Heart right ventricle (tissue), 16 donors: ENCODE data around the gene PUSL1. TPM values are rescaled to one million over a fixed set of nuclear protein-coding genes. Genes with fewer than 3 reads are reported as not detected.
A peak's percentile ranks its signal among the peaks of the same experiment; 100 is the strongest.

Experiments
- ATAC-seq, 8 donors: fragments of 200-7000 bp; cut with Tn5 transposase; one replicate each; pipeline ENCODE4 v1.9.1; 2020; ENCODE audit warnings: mild to moderate bottlenecking in 8 of 8, moderate library complexity in 8 of 8, moderate number of reproducible peaks in 1 of 8
- DNase-seq, 2 donors: peaks; one replicate each; pipeline ENCODE4 v3.0.0-alpha.2; 2020
- H3K27ac ChIP-seq, 10 donors: fragments of 200-600 bp; sonication (generic) in 2 of 10; one replicate each; pipeline versions ENCODE4 v1.5.0 to v1.8.0; 2020 to 2022; ENCODE audit warnings: mild to moderate bottlenecking in 3 of 10
- H3K27me3 ChIP-seq, 7 donors: fragments of 200-600 bp; one replicate each; pipeline ENCODE4 v1.8.0; 2021 to 2022; ENCODE audit warnings: mild to moderate bottlenecking in 2 of 7
- H3K36me3 ChIP-seq, 9 donors: fragments of 200-600 bp; sonication (generic) in 1 of 9; one replicate each; pipeline versions ENCODE4 v1.5.0 to v1.8.0; 2020 to 2022; ENCODE audit warnings: mild to moderate bottlenecking in 2 of 9
- H3K4me1 ChIP-seq, 9 donors: fragments of 200-600 bp; sonication (generic) in 1 of 9; one replicate each; pipeline versions ENCODE4 v1.5.0 to v1.8.0; 2020 to 2022; ENCODE audit warnings: mild to moderate bottlenecking in 4 of 9
- H3K4me3 ChIP-seq, 10 donors: fragments of 200-600 bp; sonication (generic) in 2 of 10; one replicate each; pipeline versions ENCODE4 v1.5.0 to v1.8.0; 2020 to 2022; ENCODE audit warnings: mild to moderate bottlenecking in 7 of 10, moderate library complexity in 2 of 10
- H3K9me3 ChIP-seq, 11 donors: fragments of 200-600 bp in 10 of 11; sonication (generic) in 2 of 11; one replicate each; pipeline versions ENCODE4 v1.5.0 to v1.8.0; 2013 to 2022; ENCODE audit warnings: mild to moderate bottlenecking in 2 of 11, control low read depth in 1 of 11, moderate library complexity in 1 of 11
- CTCF ChIP-seq, 9 donors: fragments of 200-600 bp; sonication (generic) in 2 of 9; IDR thresholded peaks; one replicate each; pipeline versions ENCODE4 v1.5.0 to v1.8.0; 2021 to 2022; ENCODE audit warnings: antibody characterized with exemption in 9 of 9, mild to moderate bottlenecking in 5 of 9, moderate library complexity in 1 of 9
- WGBS, 2 donors: extraction: QIAGEN DNeasy Blood & Tissue Kit; methylation state at CpG; one replicate each; pipeline ENCODE4 v1.1.7; 2013; ENCODE audit warnings: inconsistent platforms in 1 of 2; 5-methylcytosine and 5-hydroxymethylcytosine counted together
- intact Hi-C, 10 donors: fragments of 100-400 bp; cut with DNase I; formaldehyde crosslinking; loops; one replicate each; pipeline versions ENCODE4 v1.11.1 to v1.14.2; 2022
- polyA plus RNA-seq, 2 donors: library from polyadenylated mRNA; stranded (reverse); fragments of 200-250 nt; gene quantifications; one replicate each; pipeline ENCODE4 v1.2.3, GENCODE V29; 2013
- total RNA-seq, 10 donors: library from RNA; stranded (reverse); fragmentation: NEBNext Ultra II Directional in 3 of 10; extraction: Animal tissue kit (Norgen Biotek cat#: 25700) in 3 of 10; gene quantifications; one replicate each; pipeline versions ENCODE4 v1.2.1 to v1.2.4, GENCODE V29; 2021 to 2023
- donor health status: Arrhythmogenic right ventricular cardiomyopathy.
- donor health status: ischemic (EF 13 %, LVEDD 7.1; RV severe dilation, severe dysfunction).
- donor health status: healthy with polysubstance abuse.
- donor health status: DM: no; HTN: yes; CAD: no.
- donor health status: DM: no; HTN: no; CAD: no.
- donor health status: ischemic (EF 25% LVEDD 6.9; RV normal size, moderate dysfunction).
- donor health status: ischemic (EF 25% LVEDD 5.7; RV mildly dilated, moderate dysfunction).
- donor health status: healthy.
- donor health status: DM: yes; HTN: yes; CAD: no.
- donor health status: Ischemic cardiomyopathy.
- donor health status: ischemic (EF 35%, LVEDD 5.7; RV mildly dilated, moderate dysfunction).
- donor health status: nonischemic (EF 11% LVEDD 7.7; RV severe dilation, severe dysfunction).
- donor health status: DM: yes; HTN: yes; CAD: no.
- donor health status: PGD.
- donor health status: ischemic (EF 29% LVEDD 5.4; RV normal size, mild dysfunction).
- donor health status: nonischemic (EF 23%, LVEDD 6.1; RV moderate dilation, normal function).

The PUSL1 gene
- total and polyA plus RNA-seq, 12 donors, result 5.6 to 17.8 (median 9.1) TPM

- no peak for TF ChIP-seq CTCF (IDR thresholded peaks at IDR 0.05)
- intact Hi-C loops, result loop anchor here in 2 of 10 donors (5.0 kb wide), 1 partner anchor 38 kb away; the partner anchor contains the start of gene DVL1 (in 2 of the 2)
- ATAC-seq (peak in 2 of 8 donors; percentile 1 to 9), DNase-seq (peak in 1 of 2 donors; percentile 42)
- WGBS, 2 donors, result 1% methylated on average over 55 to 66 of the region's 66 CpGs
- H3K9me3 ChIP-seq, result no peaks in the 10 kb centered on the region
- peak overlapping the region; percentile 93 to 100 (median 98) for H3K27ac ChIP-seq
- H3K27me3 ChIP-seq, result no peaks in the 10 kb centered on the region
- H3K4me3 ChIP-seq, result peak overlapping the region; percentile 75 to 99 (median 88)
- peaks cover 27 to 52% (median 50%) of the 10 kb centered on the region in 9 donors for H3K4me1 ChIP-seq
- peaks cover 0 to 42% (median 25%) of the 10 kb centered on the region in 9 donors for H3K36me3 ChIP-seq
These were observed 406 bp downstream of the PUSL1 start for GRCh38 chr1:1308756-1309250.

- H3K27ac ChIP-seq, result peak overlapping the region in 9 of 10 donors; percentile 93 to 100 (median 98)
- no peak for TF ChIP-seq CTCF (IDR thresholded peaks at IDR 0.05)
- intact Hi-C loops, result loop anchor here in 2 of 10 donors (5.0 kb wide), 1 partner anchor 38 kb away; the partner anchor contains the start of gene DVL1 (in 2 of the 2)
- peaks cover 4 to 49% (median 32%) of the 10 kb centered on the region in 9 donors for H3K36me3 ChIP-seq
- H3K4me3 ChIP-seq, result peak overlapping the region; percentile 75 to 99 (median 88)
- peak in 2 of 8 donors; percentile 0 for ATAC-seq
- WGBS, 2 donors, result 41% methylated on average over 56 to 57 of the region's 57 CpGs
- peaks cover 24 to 45% (median 43%) of the 10 kb centered on the region in 9 donors for H3K4me1 ChIP-seq
- no peaks in the 10 kb centered on the region for H3K27me3 ChIP-seq
- H3K9me3 ChIP-seq, result no peaks in the 10 kb centered on the region
- DNase-seq, result peak in 1 of 2 donors; percentile 42
These were observed 1.1 kb downstream of the PUSL1 start for GRCh38 chr1:1309251-1310108.

GRCh38 chr1:1310109-1310385, 1.6 kb downstream of the PUSL1 start:
- 89 to 91% methylated on average over 3 of the region's 3 CpGs for WGBS, 2 donors
- no peak for TF ChIP-seq CTCF (IDR thresholded peaks at IDR 0.05)
- Histone ChIP-seq H3K36me3 (peaks cover 4 to 55% (median 33%) of the 10 kb centered on the region in 9 donors), H3K27me3 (no peaks in the 10 kb centered on the region), H3K9me3 (no peaks in the 10 kb centered on the region), H3K4me1 (peaks cover 19 to 40% (median 37%) of the 10 kb centered on the region in 9 donors), H3K4me3 (no peak overlapping the region), H3K27ac (peak overlapping the region in 1 of 10 donors; percentile 98)
- no peak for ATAC-seq
- intact Hi-C loops, result no loop called here
- no peak for DNase-seq

- Histone ChIP-seq H3K36me3 (peaks cover 4 to 57% (median 33%) of the 10 kb centered on the region in 9 donors), H3K27ac (no peak overlapping the region), H3K27me3 (no peaks in the 10 kb centered on the region), H3K4me1 (peaks cover 16 to 34% (median 32%) of the 10 kb centered on the region in 9 donors), H3K4me3 (no peak overlapping the region), H3K9me3 (no peaks in the 10 kb centered on the region)
- intact Hi-C loops, result no loop called here
- DNase-seq (no peak), ATAC-seq (no peak)
- WGBS, 2 donors, result 90 to 91% methylated on average over 21 of the region's 21 CpGs
- TF ChIP-seq CTCF (IDR thresholded peaks at IDR 0.05), result no peak
These were observed 2.2 kb downstream of the PUSL1 start for GRCh38 chr1:1310476-1311053.
